Renal pelvis (tissue), 4 donors: ENCODE data around the gene ALDH16A1. TPM values are rescaled to one million over a fixed set of nuclear protein-coding genes. Genes with fewer than 3 reads are reported as not detected.

Experiments used
- DNase-seq: peaks from one replicate; pipeline ENCODE4 v3.0.0-alpha.2; 2013
- polyA plus RNA-seq, 3 donors: library from polyadenylated mRNA; unstranded; fragments of 120-200 nt; gene quantifications; one replicate each; pipeline ENCODE4 v1.2.1, GENCODE V29; 2013; ENCODE audit not compliant: insufficient read length in 3 of 3

ALDH16A1 gene
- polyA plus RNA-seq, 3 donors = 19.2 to 33.0 (median 26.3) TPM

DNA sequence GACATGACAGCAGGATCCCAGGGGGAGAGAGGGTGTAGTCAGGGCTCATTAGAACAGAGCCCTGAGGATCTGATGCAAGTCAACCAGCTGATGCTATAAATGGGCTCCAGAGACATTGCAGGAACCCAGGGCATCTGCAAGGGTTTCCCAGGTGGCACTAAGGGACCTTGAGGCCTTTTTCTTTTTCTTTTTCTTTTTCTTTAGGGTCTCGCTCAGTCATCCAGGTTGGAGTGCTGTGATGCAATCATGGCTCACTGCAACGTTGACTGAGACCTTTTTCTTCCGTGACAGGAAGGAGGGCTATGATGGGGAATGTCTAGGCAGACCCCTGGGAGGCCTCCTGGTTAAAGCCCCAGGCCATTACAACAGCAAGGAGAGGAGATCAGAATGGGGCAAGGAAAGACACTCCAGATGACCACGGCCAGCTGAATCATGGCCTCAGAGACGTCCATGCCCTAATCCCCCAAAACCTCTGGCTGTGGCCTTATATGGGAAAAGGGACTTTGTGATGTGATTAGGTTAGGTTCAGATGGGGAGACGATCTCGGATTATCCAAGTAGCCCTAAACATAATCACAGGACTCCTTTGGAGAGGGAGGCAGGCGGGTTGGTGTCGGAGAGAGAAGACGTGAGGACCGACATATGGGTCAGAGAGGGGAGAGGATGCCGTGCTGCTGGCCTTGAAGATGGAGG lies 54.9 kb downstream of the ALDH16A1 start:
- no peak for DNase-seq

DNA sequence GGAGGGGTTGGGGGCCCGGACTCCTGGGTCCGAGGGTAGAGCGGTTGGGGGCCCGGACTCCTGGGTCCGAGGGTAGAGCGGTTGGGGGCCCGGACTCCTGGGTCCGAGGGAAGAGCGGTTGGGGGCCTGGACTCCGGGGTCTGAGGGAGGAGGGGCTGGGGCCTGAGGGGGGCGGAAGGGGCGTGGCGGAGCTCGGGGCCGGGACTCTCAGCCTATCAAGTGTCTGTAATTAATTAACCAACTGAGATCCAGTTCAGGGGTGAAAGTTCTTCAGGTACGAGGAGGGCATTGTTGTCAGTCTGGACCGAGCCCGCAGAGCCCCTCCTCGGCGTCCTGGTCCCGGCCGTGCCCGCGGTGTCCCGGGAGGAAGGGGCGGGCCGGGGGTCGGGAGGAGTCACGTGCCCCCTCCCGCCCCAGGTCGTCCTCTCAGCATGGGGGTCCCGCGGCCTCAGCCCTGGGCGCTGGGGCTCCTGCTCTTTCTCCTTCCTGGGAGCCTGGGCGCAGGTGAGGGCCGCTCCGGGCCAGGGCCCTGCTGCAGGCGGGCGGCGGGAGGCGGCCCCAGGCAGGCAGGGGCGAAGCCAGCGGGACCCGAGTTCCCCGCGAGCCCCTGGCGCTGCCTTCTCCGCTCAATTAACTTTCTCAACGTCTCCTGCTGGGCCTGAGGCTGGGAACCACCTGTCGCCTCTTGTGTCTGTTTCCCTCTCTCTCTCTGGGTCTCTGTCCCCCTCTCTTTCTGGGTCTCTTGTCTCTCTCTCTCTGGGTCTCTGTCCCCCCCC lies 60.1 kb downstream of the ALDH16A1 start:
- peak; percentile 76 for DNase-seq

DNA sequence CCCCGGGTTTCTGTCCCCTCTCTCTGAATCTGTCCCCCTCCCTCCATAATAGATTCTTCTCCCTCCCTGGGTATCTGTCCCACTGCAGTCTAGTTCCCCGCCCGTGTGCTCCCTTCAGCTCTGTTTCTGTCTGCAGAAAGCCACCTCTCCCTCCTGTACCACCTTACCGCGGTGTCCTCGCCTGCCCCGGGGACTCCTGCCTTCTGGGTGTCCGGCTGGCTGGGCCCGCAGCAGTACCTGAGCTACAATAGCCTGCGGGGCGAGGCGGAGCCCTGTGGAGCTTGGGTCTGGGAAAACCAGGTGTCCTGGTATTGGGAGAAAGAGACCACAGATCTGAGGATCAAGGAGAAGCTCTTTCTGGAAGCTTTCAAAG lies 60.7 kb downstream of the ALDH16A1 start:
- DNase-seq = no peak

DNA sequence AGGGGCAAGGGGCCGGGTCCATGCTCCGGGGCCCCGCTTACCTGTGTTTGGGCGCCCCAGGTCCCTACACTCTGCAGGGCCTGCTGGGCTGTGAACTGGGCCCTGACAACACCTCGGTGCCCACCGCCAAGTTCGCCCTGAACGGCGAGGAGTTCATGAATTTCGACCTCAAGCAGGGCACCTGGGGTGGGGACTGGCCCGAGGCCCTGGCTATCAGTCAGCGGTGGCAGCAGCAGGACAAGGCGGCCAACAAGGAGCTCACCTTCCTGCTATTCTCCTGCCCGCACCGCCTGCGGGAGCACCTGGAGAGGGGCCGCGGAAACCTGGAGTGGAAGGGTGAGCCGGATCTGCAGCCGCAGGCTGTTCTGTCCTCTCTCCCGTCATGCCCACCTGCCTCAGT lies 61.1 kb downstream of the ALDH16A1 start:
- no peak for DNase-seq

DNA sequence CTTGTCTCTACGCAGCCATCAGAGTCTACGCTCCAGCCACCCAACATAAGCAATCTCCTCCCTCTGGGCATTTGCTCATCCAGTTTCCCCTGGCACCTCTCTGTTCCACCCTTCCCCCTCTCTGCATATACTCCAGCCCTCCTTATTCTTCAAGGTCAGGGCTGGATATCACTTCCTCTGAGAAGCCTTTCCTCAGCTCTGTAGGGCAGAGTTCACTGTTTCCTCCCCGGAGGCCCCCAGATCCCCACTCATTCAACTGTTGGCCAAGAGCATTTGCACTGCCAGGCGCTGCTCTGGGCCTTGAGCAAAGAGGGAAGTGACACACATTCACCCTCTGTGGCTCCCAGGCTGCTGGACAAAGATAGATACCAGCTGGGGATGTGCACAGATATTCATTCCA lies 62.7 kb downstream of the ALDH16A1 start:
- no peak for DNase-seq

DNA sequence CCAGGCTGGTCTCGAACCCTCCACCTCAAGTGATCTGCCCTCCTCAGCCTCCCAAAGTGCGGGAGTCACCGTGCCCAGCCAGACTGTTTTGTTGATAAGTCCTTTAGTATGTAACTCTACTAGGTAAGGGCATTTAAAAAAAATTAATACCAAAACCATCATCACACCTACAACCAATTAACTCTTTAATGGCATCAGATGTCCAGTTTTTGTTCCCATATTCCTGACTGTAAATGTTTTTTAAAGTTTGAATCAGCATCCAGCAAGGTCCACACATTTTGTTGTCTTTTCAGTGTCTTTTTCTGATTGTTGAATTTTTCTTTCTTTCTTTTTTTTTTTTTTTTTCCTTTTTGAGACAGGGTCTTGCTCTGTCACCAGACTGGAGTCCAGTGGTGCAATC lies 65.0 kb downstream of the ALDH16A1 start:
- no peak for DNase-seq

Other genes starting within 250 kb of the ALDH16A1 start
- gene SLC6A16, start 128.0 kb upstream of the ALDH16A1 start, polyA plus RNA-seq = 1 to 10 TPM; 2.3 to 5.7 (median 4.6) TPM
- 10 to 100 TPM; 26.6 to 38.2 (median 36.4) TPM for gene CD37, start 117.8 kb upstream of the ALDH16A1 start, polyA plus RNA-seq
- gene TEAD2, start 90.8 kb upstream of the ALDH16A1 start, polyA plus RNA-seq = 100 to 1,000 TPM in 2 of 3 donors, 10 to 100 TPM in 1; 89.0 to 114 (median 109) TPM
- gene DKKL1, start 89.3 kb upstream of the ALDH16A1 start, polyA plus RNA-seq = 1 to 10 TPM; 4.2 to 6.7 (median 5.8) TPM
- gene KASH5, start 65.0 kb upstream of the ALDH16A1 start, polyA plus RNA-seq = under 1 TPM in 2 of 3 donors, not detected in 1; 0.10 to 0.34 TPM
- not detected for gene PTH2, start 29.8 kb upstream of the ALDH16A1 start, polyA plus RNA-seq
- gene GFY, start 27.8 kb upstream of the ALDH16A1 start, polyA plus RNA-seq = not detected
- under 1 TPM; 0.28 to 0.62 (median 0.55) TPM for gene SLC17A7, start 11.7 kb upstream of the ALDH16A1 start, polyA plus RNA-seq
- 100 to 1,000 TPM in 1 of 3 donors, 10 to 100 TPM in 2; 92.0 to 101 (median 99.4) TPM for gene PIH1D1, start 1.4 kb upstream of the ALDH16A1 start, polyA plus RNA-seq
- 1 to 10 TPM; 3.1 to 5.1 (median 5.1) TPM for gene FLT3LG, start 21.0 kb downstream of the ALDH16A1 start, polyA plus RNA-seq
- gene RPL13A, start 34.4 kb downstream of the ALDH16A1 start, polyA plus RNA-seq = 1,000 to 10,000 TPM; 2,758 to 3,345 (median 3,013) TPM
- 1,000 to 10,000 TPM; 2,501 to 3,013 (median 2,811) TPM for gene RPS11, start 43.2 kb downstream of the ALDH16A1 start, polyA plus RNA-seq
- gene FCGRT, start 59.4 kb downstream of the ALDH16A1 start, polyA plus RNA-seq = 100 to 1,000 TPM; 291 to 328 (median 294) TPM
- 10 to 100 TPM; 21.3 to 22.4 (median 21.7) TPM for gene RCN3, start 74.8 kb downstream of the ALDH16A1 start, polyA plus RNA-seq
- 10 to 100 TPM; 69.3 to 81.1 (median 79.5) TPM for gene NOSIP, start 127.3 kb downstream of the ALDH16A1 start, polyA plus RNA-seq
- 1 to 10 TPM; 6.5 to 8.2 (median 7.7) TPM for gene PRRG2, start 128.1 kb downstream of the ALDH16A1 start, polyA plus RNA-seq
- gene PRR12, start 138.0 kb downstream of the ALDH16A1 start, polyA plus RNA-seq = 10 to 100 TPM; 24.2 to 34.2 (median 29.2) TPM
- gene RRAS, start 186.9 kb downstream of the ALDH16A1 start, polyA plus RNA-seq = 10 to 100 TPM; 25.8 to 31.9 (median 31.6) TPM
- 10 to 100 TPM; 36.6 to 45.7 (median 45.0) TPM for gene SCAF1, start 189.0 kb downstream of the ALDH16A1 start, polyA plus RNA-seq
- 10 to 100 TPM; 55.6 to 74.3 (median 68.3) TPM for gene IRF3, start 212.6 kb downstream of the ALDH16A1 start, polyA plus RNA-seq
- 10 to 100 TPM; 30.7 to 39.6 (median 31.5) TPM for gene BCL2L12, start 212.7 kb downstream of the ALDH16A1 start, polyA plus RNA-seq
- gene PRMT1, start 224.0 kb downstream of the ALDH16A1 start, polyA plus RNA-seq = 100 to 1,000 TPM; 239 to 257 (median 241) TPM
- 1 to 10 TPM; 1.3 to 2.3 (median 2.1) TPM for gene ADM5, start 236.4 kb downstream of the ALDH16A1 start, polyA plus RNA-seq
- gene CPT1C, start 237.9 kb downstream of the ALDH16A1 start, polyA plus RNA-seq = 10 to 100 TPM; 11.2 to 13.6 (median 11.6) TPM